Sigmoid colon (tissue), 7 donors: ENCODE data around the gene CRB2. TPM values are rescaled to one million over a fixed set of nuclear protein-coding genes. Genes with fewer than 3 reads are reported as not detected.

ENCODE experiments used
- DNase-seq: peaks from one replicate; pipeline ENCODE4 v3.0.0-alpha.2; 2019
- H3K27ac ChIP-seq, 4 donors: fragments of 200-600 bp; sonication (generic); one replicate each; pipeline ENCODE4 v1.5.1; 2016 to 2019; ENCODE audit warnings: mild to moderate bottlenecking in 1 of 4
- H3K27me3 ChIP-seq, 3 donors: fragments of 200-600 bp; sonication (generic); one replicate each; pipeline ENCODE4 v1.5.1; 2019; ENCODE audit warnings: mild to moderate bottlenecking in 1 of 3
- H3K36me3 ChIP-seq, 4 donors: fragments of 200-600 bp; sonication (generic); one replicate each; pipeline ENCODE4 v1.5.1; 2016 to 2019
- H3K4me1 ChIP-seq, 4 donors: fragments of 200-600 bp; sonication (generic); one replicate each; pipeline ENCODE4 v1.5.1; 2017 to 2019
- H3K4me3 ChIP-seq, 4 donors: fragments of 200-600 bp; sonication (generic); one replicate each; pipeline ENCODE4 v1.5.1; 2017 to 2019; ENCODE audit warnings: mild to moderate bottlenecking in 2 of 4, moderate library complexity in 1 of 4
- H3K9me3 ChIP-seq, 4 donors: fragments of 200-600 bp in 3 of 4; sonication (generic) in 3 of 4; one replicate each; pipeline versions ENCODE4 v1.5.1 to v1.6.1; 2013 to 2019
- CTCF ChIP-seq, 4 experiments: fragments of 450-650 bp in 3 of 4; fragments of 200-600 bp in 1 of 4; IDR thresholded peaks; one replicate each; pipeline ENCODE4 v1.5.1; 2016 to 2019; ENCODE audit warnings: antibody characterized with exemption in 4 of 4, mild to moderate bottlenecking in 3 of 4, moderate library complexity in 2 of 4
- EP300 ChIP-seq, 4 donors: sonication (generic); formaldehyde crosslinking; IDR thresholded peaks; one replicate each; pipeline ENCODE4 v1.6.1; 2017; ENCODE audit warnings: antibody characterized with exemption in 4 of 4
- POLR2A ChIP-seq, 2 donors: fragments of 450-650 bp; IDR thresholded peaks; one replicate each; pipeline ENCODE4 v1.6.1; 2016; ENCODE audit warnings: antibody characterized with exemption in 2 of 2, mild to moderate bottlenecking in 2 of 2, moderate library complexity in 2 of 2
- POLR2AphosphoS5 ChIP-seq, 4 donors: sonication (generic); formaldehyde crosslinking; IDR thresholded peaks; one replicate each; pipeline ENCODE4 v1.6.1; 2017; ENCODE audit warnings: antibody characterized with exemption in 4 of 4
- WGBS, 2 donors: extraction: QIAGEN DNeasy Blood & Tissue Kit; methylation state at CpG; one replicate each; pipeline ENCODE4 v1.1.7; 2013; 5-methylcytosine and 5-hydroxymethylcytosine counted together
- intact Hi-C: fragments of 100-400 bp; cut with DNase I; formaldehyde crosslinking; loops from one replicate; pipeline ENCODE4 v1.15.1; 2023
- polyA plus RNA-seq, 3 donors: library from polyadenylated mRNA; stranded (reverse); fragments of 200-250 nt; gene quantifications; one replicate each; pipeline ENCODE4 v1.2.3, GENCODE V29; 2013
- total RNA-seq, 4 donors: library from RNA; depleted of rRNA; stranded (reverse); fragments of >200 nt; gene quantifications; one replicate each; pipeline ENCODE4 v1.1.0, GENCODE V29; 2016
- donor health status: healthy with polysubstance abuse.
- donor health status: Bipolar disorder and iron deficiency.
- donor health status: healthy.

The CRB2 gene
- total and polyA plus RNA-seq, 7 donors, result 0.14 to 0.79 (median 0.40) TPM; not detected in 3

GRCh38 chr9:123406016-123406415 is 50.0 kb downstream of the CRB2 start:
- Histone ChIP-seq H3K27ac (no peak overlapping the region), H3K36me3 (peaks cover 0 to 8% (median 0%) of the 10 kb centered on the region in 4 donors), H3K4me3 (no peak overlapping the region), H3K4me1 (peaks cover 0 to 25% (median 13%) of the 10 kb centered on the region in 4 donors), H3K9me3 (no peaks in the 10 kb centered on the region), H3K27me3 (no peaks in the 10 kb centered on the region)
- intact Hi-C loops, result no loop called here
- WGBS, 2 donors, result 76 to 95% methylated on average over 6 of the region's 6 CpGs
- TF ChIP-seq POLR2AphosphoS5 (IDR thresholded peaks at IDR 0.05) (no peak), EP300 (IDR thresholded peaks at IDR 0.05) (no peak), POLR2A (IDR thresholded peaks at IDR 0.05) (no peak), CTCF (IDR thresholded peaks at IDR 0.05) (no peak)
- no peak for DNase-seq

GRCh38 chr9:123406691-123407216 is 50.8 kb downstream of the CRB2 start:
- WGBS, 2 donors, result 65 to 68% methylated on average over 13 of the region's 13 CpGs
- Histone ChIP-seq H3K27me3 (no peaks in the 10 kb centered on the region), H3K4me1 (peaks cover 0 to 17% (median 9%) of the 10 kb centered on the region in 4 donors), H3K36me3 (peaks cover 0 to 8% (median 0%) of the 10 kb centered on the region in 4 donors), H3K4me3 (no peak overlapping the region), H3K9me3 (no peaks in the 10 kb centered on the region), H3K27ac (no peak overlapping the region)
- intact Hi-C loops, result no loop called here
- no peak for DNase-seq
- TF ChIP-seq CTCF (IDR thresholded peaks at IDR 0.05) (no peak), POLR2AphosphoS5 (IDR thresholded peaks at IDR 0.05) (no peak), EP300 (IDR thresholded peaks at IDR 0.05) (no peak), POLR2A (IDR thresholded peaks at IDR 0.05) (no peak)

- Histone ChIP-seq H3K9me3 (no peaks in the 10 kb centered on the region), H3K4me3 (no peak overlapping the region), H3K36me3 (peaks cover 0 to 8% (median 0%) of the 10 kb centered on the region in 4 donors), H3K27ac (no peak overlapping the region), H3K27me3 (no peaks in the 10 kb centered on the region), H3K4me1 (peaks cover 0 to 11% (median 6%) of the 10 kb centered on the region in 4 donors)
- intact Hi-C loops, result no loop called here
- 83 to 89% methylated on average over 20 of the region's 20 CpGs for WGBS, 2 donors
- DNase-seq, result no peak
- no peak for TF ChIP-seq CTCF (IDR thresholded peaks at IDR 0.05)
- no peak for TF ChIP-seq EP300 (IDR thresholded peaks at IDR 0.05)
- TF ChIP-seq POLR2A (IDR thresholded peaks at IDR 0.05), result no peak
Measured at GRCh38 chr9:123407217-123407851, 51.3 kb downstream of the CRB2 start.

- Histone ChIP-seq H3K4me1 (peaks cover 0 to 7% (median 6%) of the 10 kb centered on the region in 4 donors), H3K4me3 (no peak overlapping the region), H3K27ac (no peak overlapping the region), H3K36me3 (peaks cover 0 to 3% (median 0%) of the 10 kb centered on the region in 4 donors), H3K27me3 (no peaks in the 10 kb centered on the region), H3K9me3 (no peaks in the 10 kb centered on the region)
- DNase-seq, result no peak
- TF ChIP-seq POLR2AphosphoS5 (IDR thresholded peaks at IDR 0.05), result no peak
- intact Hi-C loops, result no loop called here
- 95 to 97% methylated on average over 10 of the region's 10 CpGs for WGBS, 2 donors
Measured at GRCh38 chr9:123408313-123409262, 52.6 kb downstream of the CRB2 start.
